MCF 10A (cell line): ENCODE data around the gene ESR1. TPM values are rescaled to one million over a fixed set of nuclear protein-coding genes. Genes with fewer than 3 reads are reported as not detected.

Source experiments
- BruUV-seq: library from RNA; stranded (reverse); fragments of 400-500 nt; replicated peaks from 2 replicates; lab custom pipeline; 2021; lab: Mats Ljungman, UMichigan
- CTCF ChIA-PET: fragments of 300-600 bp; sonication (Branson Sonifier 250); formaldehyde crosslinking; extraction: SDS; loops from one replicate; lab custom pipeline; 2021; ENCODE audit warnings: antibody characterized with exemption, inconsistent platforms; lab: Yijun Ruan, JAX
- POLR2A ChIA-PET: fragments of 300-600, 350-650 bp; sonication (Branson Sonifier 250); formaldehyde crosslinking; extraction: SDS; loops from one replicate; lab custom pipeline; 2020; ENCODE audit warnings: antibody characterized with exemption, inconsistent platforms; lab: Yijun Ruan, JAX
- DNase-seq: peaks from one replicate; pipeline ENCODE4 v3.0.0-alpha.2; 2018; ENCODE audit not compliant: unreplicated experiment
- H3K27ac Mint-ChIP-seq: one replicate; pipeline ENCODE4 v1.8.0; 2022; ENCODE audit warnings: mild to moderate bottlenecking, low read depth, mixed read lengths; ENCODE audit not compliant: unreplicated experiment
- H3K27me3 Mint-ChIP-seq: one replicate; pipeline ENCODE4 v1.8.0; 2022; ENCODE audit warnings: mixed read lengths; ENCODE audit not compliant: insufficient read depth, unreplicated experiment
- H3K36me3 Mint-ChIP-seq: one replicate; pipeline ENCODE4 v1.8.0; 2022; ENCODE audit warnings: mild to moderate bottlenecking, moderate library complexity, mixed read lengths; ENCODE audit not compliant: insufficient read depth, unreplicated experiment
- H3K4me1 Mint-ChIP-seq: one replicate; pipeline ENCODE4 v1.8.0; 2022; ENCODE audit warnings: mixed read lengths; ENCODE audit not compliant: insufficient read depth, unreplicated experiment
- H3K4me3 Mint-ChIP-seq: one replicate; pipeline ENCODE4 v1.8.0; 2022; ENCODE audit warnings: mild to moderate bottlenecking, moderate library complexity, mixed read lengths; ENCODE audit not compliant: unreplicated experiment
- H3K9me3 Mint-ChIP-seq: one replicate; pipeline ENCODE4 v1.8.0; 2022; ENCODE audit warnings: mixed read lengths; ENCODE audit not compliant: unreplicated experiment
- CTCF ChIP-seq: fragments of 200-600 bp; IDR thresholded peaks from one replicate; pipeline ENCODE4 v1.8.0; 2022; ENCODE audit warnings: antibody characterized with exemption, mild to moderate bottlenecking; ENCODE audit not compliant: unreplicated experiment
- intact Hi-C: fragments of 100-400 bp; cut with micrococcal nuclease; formaldehyde crosslinking; loops from 2 replicates; pipeline ENCODE4 v1.14.1; 2022
- total RNA-seq: library from RNA; stranded (reverse); gene quantifications from 2 replicates; pipeline ENCODE4 v1.2.3, GENCODE V29; 2022

ESR1 gene
- total RNA-seq, 1 experiment from 2014 or later = 0.05 TPM

GRCh38 chr6:151916680-151917164 lies 109.2 kb downstream of the ESR1 start:
- Mint-ChIP-seq H3K4me3 (no peak overlapping the region), H3K9me3 (no peaks in the 10 kb centered on the region), H3K4me1 (peaks cover 40% of the 10 kb centered on the region), H3K27me3 (no peaks in the 10 kb centered on the region), H3K27ac (peak overlapping the region; percentile 80), H3K36me3 (no peaks in the 10 kb centered on the region)
- ChIA-PET CTCF (interaction anchor here (0.8 to 1.6 kb wide), 2 partner anchors 152 to 208 kb away, joined by 3 to 5 read pairs; no protein-coding TSS in a partner anchor), POLR2A (interaction anchor here (0.6 to 1.3 kb wide), 5 partner anchors 14 to 464 kb away, joined by 3 to 7 read pairs (median 3); partner anchors contain the start of gene RMND1)
- BruUV-seq = no TSS peak
- no peak for TF ChIP-seq CTCF
- peak; percentile 90 for DNase-seq
- intact Hi-C loops = no loop called here

GRCh38 chr6:151917531-151918329 lies 110.2 kb downstream of the ESR1 start:
- Mint-ChIP-seq H3K27me3 (no peaks in the 10 kb centered on the region), H3K36me3 (no peaks in the 10 kb centered on the region), H3K9me3 (no peaks in the 10 kb centered on the region), H3K27ac (peak overlapping the region; percentile 80), H3K4me3 (no peak overlapping the region), H3K4me1 (peaks cover 39% of the 10 kb centered on the region)
- POLR2A ChIA-PET = interaction anchor here (0.6 to 1.3 kb wide), 5 partner anchors 15 to 384 kb away, joined by 3 to 7 read pairs (median 4); no protein-coding TSS in a partner anchor
- intact Hi-C loops = no loop called here
- BruUV-seq = TSS peak; percentile 44
- peak; percentile 76 for DNase-seq
- CTCF ChIA-PET = interaction anchor here (0.8 to 1.6 kb wide), 2 partner anchors 153 to 207 kb away, joined by 3 to 5 read pairs; no protein-coding TSS in a partner anchor
- no peak for TF ChIP-seq CTCF

GRCh38 chr6:151940307-151940706 lies 132.8 kb downstream of the ESR1 start:
- TF ChIP-seq CTCF = no peak
- intact Hi-C loops = no loop called here
- Mint-ChIP-seq H3K4me3 (no peak overlapping the region), H3K9me3 (no peaks in the 10 kb centered on the region), H3K36me3 (no peaks in the 10 kb centered on the region), H3K27me3 (no peaks in the 10 kb centered on the region), H3K4me1 (no peaks in the 10 kb centered on the region), H3K27ac (no peak overlapping the region)
- DNase-seq = no peak
- no TSS peak for BruUV-seq
- POLR2A ChIA-PET = no interaction called here
- CTCF ChIA-PET = no interaction called here

- DNase-seq = no peak
- no peak overlapping the region for H3K4me3 Mint-ChIP-seq
- no peaks in the 10 kb centered on the region for H3K27me3 Mint-ChIP-seq
- POLR2A ChIA-PET = interaction anchor here (0.9 kb wide), 1 partner anchor 10 kb away, joined by 3 read pairs; no protein-coding TSS in a partner anchor
- no peaks in the 10 kb centered on the region for H3K4me1 Mint-ChIP-seq
- BruUV-seq = no TSS peak
- no peak for TF ChIP-seq CTCF
- CTCF ChIA-PET = no interaction called here
- intact Hi-C loops = no loop called here
- no peak overlapping the region for H3K27ac Mint-ChIP-seq
- H3K9me3 Mint-ChIP-seq = no peaks in the 10 kb centered on the region
- H3K36me3 Mint-ChIP-seq = no peaks in the 10 kb centered on the region
Measured at GRCh38 chr6:151948002-151948743, 140.7 kb downstream of the ESR1 start.
